Skeletal muscle cell (primary cell): Measurements from ENCODE around the gene RASSF3.
"Not testable (repeated sequence)": the region's sequence is repeated elsewhere in the genome, so short reads cannot be mapped to it uniquely, and the experiment has no call there.

Experiments
- DNase-seq: peaks from one replicate; pipeline ENCODE4 v3.0.0-alpha.2; 2010; ENCODE audit warnings: low read depth
- H3K4me3 ChIP-seq: 2 replicates; pipeline ENCODE4 v1.5.1; 2011; ENCODE audit warnings: low read depth, mild to moderate bottlenecking, control low read depth, low read length, moderate library complexity

Gene RASSF3

GRCh38 chr12:64610079-64610659, at the start of gene RASSF3:
RASSF3 (plus strand) TSS chr12:64610495; CDS start chr12:64610633, 138 bp downstream.
- H3K4me3 ChIP-seq, result peak within 1 kb of the TSS; percentile 72
- no peak for DNase-seq

GRCh38 chr12:64561302-64562136, 48.8 kb upstream of the RASSF3 start:
- no peak overlapping the region for H3K4me3 ChIP-seq
- DNase-seq, result no peak

- DNase-seq, result no peak
- no peak overlapping the region for H3K4me3 ChIP-seq
Observed at GRCh38 chr12:64566122-64566521, 44.2 kb upstream of the RASSF3 start.

GRCh38 chr12:64566831-64567517, 43.3 kb upstream of the RASSF3 start:
- DNase-seq, result peak; percentile 9
- no peak overlapping the region for H3K4me3 ChIP-seq

GRCh38 chr12:64567570-64567969, 42.7 kb upstream of the RASSF3 start:
- H3K4me3 ChIP-seq, result no peak overlapping the region
- DNase-seq, result no peak

GRCh38 chr12:64568298-64568697, 42.0 kb upstream of the RASSF3 start:
- DNase-seq, result no peak
- H3K4me3 ChIP-seq, result no peak overlapping the region

- H3K4me3 ChIP-seq, result no peak overlapping the region
- DNase-seq, result no peak
Observed at GRCh38 chr12:64569923-64570691, 40.2 kb upstream of the RASSF3 start.

GRCh38 chr12:64571411-64571810, 38.9 kb upstream of the RASSF3 start:
- no peak overlapping the region for H3K4me3 ChIP-seq
- DNase-seq, result no peak

GRCh38 chr12:64572241-64572640, 38.1 kb upstream of the RASSF3 start:
- H3K4me3 ChIP-seq, result no peak overlapping the region
- no peak for DNase-seq

GRCh38 chr12:64574837-64575236, 35.5 kb upstream of the RASSF3 start:
- H3K4me3 ChIP-seq, result no peak overlapping the region
- no peak for DNase-seq

GRCh38 chr12:64577046-64577445, 33.2 kb upstream of the RASSF3 start:
- no peak for DNase-seq
- no peak overlapping the region for H3K4me3 ChIP-seq

GRCh38 chr12:64578566-64578965, 31.7 kb upstream of the RASSF3 start:
- DNase-seq, result no peak

GRCh38 chr12:64580681-64581080, 29.6 kb upstream of the RASSF3 start:
- H3K4me3 ChIP-seq, result no peak overlapping the region
- no peak for DNase-seq

More at GRCh38 chr12:64578566-64578965, 31.7 kb upstream of the RASSF3 start:
- H3K4me3 ChIP-seq, result no peak overlapping the region

- no peak for DNase-seq
Observed at GRCh38 chr12:64582114-64582513, 28.2 kb upstream of the RASSF3 start.

GRCh38 chr12:64582862-64583261, 27.4 kb upstream of the RASSF3 start:
- no peak for DNase-seq
- H3K4me3 ChIP-seq, result no peak overlapping the region

More at GRCh38 chr12:64582114-64582513, 28.2 kb upstream of the RASSF3 start:
- no peak overlapping the region for H3K4me3 ChIP-seq

- DNase-seq, H3K4me3 ChIP-seq: not testable (repeated sequence)
Observed at GRCh38 chr12:64583395-64583770, 26.9 kb upstream of the RASSF3 start.

- no peak for DNase-seq
- no peak overlapping the region for H3K4me3 ChIP-seq
Observed at GRCh38 chr12:64583771-64584421, 26.4 kb upstream of the RASSF3 start.

- no peak for DNase-seq
Observed at GRCh38 chr12:64585104-64585503, 25.2 kb upstream of the RASSF3 start.

GRCh38 chr12:64587447-64587846, 22.8 kb upstream of the RASSF3 start:
- H3K4me3 ChIP-seq, result no peak overlapping the region
- DNase-seq, result no peak

More at GRCh38 chr12:64585104-64585503, 25.2 kb upstream of the RASSF3 start:
- no peak overlapping the region for H3K4me3 ChIP-seq
